KMS-11 (cell line): ENCODE measurements around the gene MAP4K4.

ENCODE experiments used
- H2AFZ ChIP-seq: fragments of 200-600 bp; sonication (generic); 2 replicates; pipeline ENCODE4 v1.6.1; 2016; ENCODE audit warnings: antibody characterized with exemption, mixed run types, low read depth
- H3K27ac ChIP-seq: fragments of 200-600 bp; sonication (generic); 2 replicates; pipeline ENCODE4 v1.6.1; 2016; ENCODE audit warnings: mild to moderate bottlenecking, mixed run types
- H3K27me3 ChIP-seq: fragments of 200-600 bp; sonication (generic); 2 replicates; pipeline ENCODE4 v1.6.1; 2017; ENCODE audit warnings: mild to moderate bottlenecking, low read depth, mixed run types, moderate library complexity; ENCODE audit not compliant: insufficient read depth
- H3K36me3 ChIP-seq: fragments of 200-600 bp; sonication (generic); 2 replicates; pipeline ENCODE4 v1.6.1; 2017; ENCODE audit warnings: mild to moderate bottlenecking, mixed run types; ENCODE audit not compliant: insufficient read depth
- H3K4me1 ChIP-seq: fragments of 200-600 bp; sonication (generic); 2 replicates; pipeline ENCODE4 v1.6.1; 2016; ENCODE audit warnings: mild to moderate bottlenecking, low read depth, mixed run types; ENCODE audit not compliant: poor library complexity, severe bottlenecking
- H3K4me2 ChIP-seq: fragments of 200-600 bp; sonication (generic); 2 replicates; pipeline ENCODE4 v1.7.0; 2016; ENCODE audit warnings: mild to moderate bottlenecking, mixed run types
- H3K4me3 ChIP-seq: fragments of 200-600 bp; sonication (generic); IDR thresholded peaks from 2 replicates; pipeline ENCODE4 v1.6.1; 2017; ENCODE audit warnings: low read depth, low read length, mixed read lengths; ENCODE audit not compliant: insufficient read depth
- H3K79me2 ChIP-seq: fragments of 200-600 bp; sonication (generic); 2 replicates; pipeline ENCODE4 v1.6.1; 2016; ENCODE audit warnings: low read depth, mixed run types; ENCODE audit not compliant: insufficient read depth
- H3K9ac ChIP-seq: fragments of 200-600 bp; sonication (generic); 2 replicates; pipeline ENCODE4 v1.6.1; 2016; ENCODE audit warnings: mild to moderate bottlenecking, mixed run types
- H4K20me1 ChIP-seq: fragments of 200-600 bp; sonication (generic); 2 replicates; pipeline ENCODE4 v1.6.1; 2016; ENCODE audit warnings: mild to moderate bottlenecking, mixed run types; ENCODE audit not compliant: insufficient read depth
- CTCF ChIP-seq: fragments of 200-600 bp; sonication (generic); conservative IDR thresholded peaks from 2 replicates; pipeline ENCODE4 v1.6.1; 2017; ENCODE audit warnings: low read depth, mild to moderate bottlenecking, antibody characterized with exemption, low read length, moderate library complexity, mixed read lengths

Gene MAP4K4

GRCh38 chr2:101847661-101848339, 150.3 kb downstream of the MAP4K4 start:
- H3K36me3 ChIP-seq, result no peaks in the 10 kb centered on the region

GRCh38 chr2:101848769-101849410, 151.4 kb downstream of the MAP4K4 start:
- Histone ChIP-seq H3K79me2 (no peaks in the 10 kb centered on the region), H2AFZ (no peak overlapping the region), H3K27ac (no peak overlapping the region), H3K9ac (no peak overlapping the region), H3K4me1 (no peaks in the 10 kb centered on the region), H3K4me2 (no peak overlapping the region), H3K4me3 (no peak overlapping the region), H4K20me1 (no peaks in the 10 kb centered on the region), H3K36me3 (no peaks in the 10 kb centered on the region), H3K27me3 (no peaks in the 10 kb centered on the region)
- no peak for TF ChIP-seq CTCF

More at GRCh38 chr2:101847661-101848339, 150.3 kb downstream of the MAP4K4 start:
- Histone ChIP-seq H3K4me2 (no peak overlapping the region), H3K4me3 (no peak overlapping the region), H3K27me3 (no peaks in the 10 kb centered on the region), H3K4me1 (no peaks in the 10 kb centered on the region), H4K20me1 (no peaks in the 10 kb centered on the region), H3K79me2 (no peaks in the 10 kb centered on the region), H3K27ac (no peak overlapping the region), H3K9ac (no peak overlapping the region), H2AFZ (no peak overlapping the region)
- no peak for TF ChIP-seq CTCF

GRCh38 chr2:101850450-101850849, 152.9 kb downstream of the MAP4K4 start:
- Histone ChIP-seq H2AFZ (no peak overlapping the region), H3K9ac (no peak overlapping the region), H3K27me3 (no peaks in the 10 kb centered on the region), H3K4me2 (no peak overlapping the region), H3K79me2 (no peaks in the 10 kb centered on the region), H3K36me3 (no peaks in the 10 kb centered on the region), H3K4me1 (no peaks in the 10 kb centered on the region), H3K4me3 (no peak overlapping the region), H3K27ac (no peak overlapping the region), H4K20me1 (no peaks in the 10 kb centered on the region)
- TF ChIP-seq CTCF, result no peak

- no peak overlapping the region for H2AFZ ChIP-seq
- no peak overlapping the region for H3K9ac ChIP-seq
- no peak overlapping the region for H3K4me2 ChIP-seq
- no peaks in the 10 kb centered on the region for H3K4me1 ChIP-seq
- no peak overlapping the region for H3K27ac ChIP-seq
- TF ChIP-seq CTCF, result no peak
- no peaks in the 10 kb centered on the region for H4K20me1 ChIP-seq
- H3K36me3 ChIP-seq, result no peaks in the 10 kb centered on the region
- no peak overlapping the region for H3K4me3 ChIP-seq
- H3K27me3 ChIP-seq, result no peaks in the 10 kb centered on the region
- no peaks in the 10 kb centered on the region for H3K79me2 ChIP-seq
These were observed 153.5 kb downstream of the MAP4K4 start for GRCh38 chr2:101850991-101851390.
